Dermis lymphatic vessel endothelial cell (primary cell): ENCODE measurements around the gene OR6C68. TPM values are rescaled to one million over a fixed set of nuclear protein-coding genes. Genes with fewer than 3 reads are reported as not detected.

ENCODE experiments used
- total RNA-seq: library from RNA; depleted of rRNA; stranded (reverse); fragments of >200 nt; gene quantifications from 2 replicates; pipeline ENCODE4 v1.2.1, GENCODE V29; 2014

OR6C68 gene
- not detected in 2 replicates for total RNA-seq

DNA sequence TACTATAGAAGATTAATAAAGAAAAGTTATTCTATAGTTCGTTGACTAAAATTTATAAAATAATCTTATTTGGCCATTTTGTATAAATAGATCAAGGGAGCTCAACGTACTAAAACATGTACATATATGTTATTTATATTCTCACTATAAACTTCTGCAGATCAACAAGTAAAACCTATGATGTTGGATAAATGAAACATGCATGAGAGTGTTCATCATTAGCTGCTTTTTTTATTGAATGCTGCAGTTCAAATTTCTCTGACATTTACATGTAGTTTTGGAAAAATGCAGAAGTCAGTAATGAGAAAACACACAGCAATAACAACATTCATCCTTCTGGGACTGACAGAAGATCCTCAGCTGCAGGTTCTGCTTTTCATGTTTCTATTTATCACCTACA lies at the start of gene OR6C68:
TSS of gene OR6C68 (plus strand) at position 301 of the 400 bp plus-strand sequence. CDS start at position 301, 0 bp downstream.

DNA sequence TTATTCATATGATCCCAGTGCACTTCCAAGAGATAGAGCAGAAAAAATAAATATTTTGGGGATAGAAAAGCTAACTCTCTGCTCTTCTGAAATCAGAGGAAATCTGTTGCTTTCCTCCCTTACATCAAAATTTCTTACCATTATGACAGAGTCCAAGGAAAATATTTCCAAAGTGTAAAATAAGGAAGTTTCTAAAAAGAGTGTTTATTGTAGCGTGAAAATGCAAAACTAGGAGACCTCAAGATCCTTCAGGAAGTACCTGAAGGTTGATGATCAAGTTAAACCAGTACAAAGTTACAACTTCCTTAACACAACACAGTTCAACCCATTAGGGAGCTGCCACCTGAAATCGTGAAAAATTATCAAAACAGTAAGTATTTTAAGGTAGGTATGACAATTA lies 48.4 kb upstream of the OR6C68 start, which contains the start of gene OR6C2:
TSS of gene OR6C2 (plus strand) at position 301 of the 400 bp plus-strand sequence. CDS start 8,138 bp downstream, outside the sequence.

DNA sequence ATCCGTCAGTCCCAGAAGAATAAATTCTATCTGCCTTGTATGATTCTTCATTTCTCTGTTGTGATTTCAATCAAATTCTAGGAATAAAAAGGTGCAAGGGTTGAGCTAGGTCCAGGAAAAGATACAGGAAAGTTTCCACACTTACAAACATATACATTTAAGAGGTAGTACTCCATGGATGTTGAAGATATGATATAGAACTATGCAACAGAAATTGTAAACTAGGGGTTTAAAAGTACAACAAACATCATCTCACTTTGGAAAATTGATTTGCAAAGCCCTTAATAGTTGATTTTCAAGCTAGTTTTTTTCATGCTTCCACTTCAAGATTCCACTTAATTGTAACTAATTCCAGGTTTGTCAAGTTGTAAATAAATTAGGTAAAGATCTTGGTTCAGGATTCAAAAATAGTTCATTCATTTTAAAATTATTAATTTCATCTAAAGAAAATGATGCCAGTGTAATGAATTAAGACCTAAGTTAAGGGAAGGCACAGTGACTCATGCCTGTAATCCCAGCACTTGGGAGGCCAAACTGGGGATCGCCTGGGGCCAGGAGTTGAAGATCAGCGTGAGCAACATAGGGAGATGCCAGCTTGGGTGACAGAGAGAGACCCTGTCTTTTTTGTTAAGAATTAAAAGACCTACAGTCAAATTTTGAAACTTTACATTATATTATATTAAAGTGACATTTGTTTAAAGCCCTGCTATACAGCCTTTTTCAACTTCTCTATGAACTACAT lies 21.9 kb upstream of the OR6C68 start, which contains the start of gene OR6C70:
TSS of gene OR6C70 (minus strand) at position 51 of the 742 bp plus-strand sequence. CDS start at position 51, 0 bp downstream.

Other genes starting within 250 kb of the OR6C68 start
- not detected in 2 replicates for gene OR6C74, start 247.8 kb upstream of the OR6C68 start, total RNA-seq
- not detected in 2 replicates for gene OR6C6, start 195.8 kb upstream of the OR6C68 start, total RNA-seq
- not detected in 2 replicates for gene OR6C1, start 178.0 kb upstream of the OR6C68 start, total RNA-seq
- gene OR6C3, start 161.6 kb upstream of the OR6C68 start, total RNA-seq = not detected in 2 replicates
- not detected in 2 replicates for gene OR6C75, start 129.4 kb upstream of the OR6C68 start, total RNA-seq
- gene OR6C65, start 91.8 kb upstream of the OR6C68 start, total RNA-seq = not detected in 2 replicates
- not detected in 2 replicates for gene OR6C76, start 66.1 kb upstream of the OR6C68 start, total RNA-seq
- not detected in 2 replicates for gene OR6C2, start 48.3 kb upstream of the OR6C68 start, total RNA-seq
- not detected in 2 replicates for gene OR6C70, start 22.2 kb upstream of the OR6C68 start, total RNA-seq
- gene OR6C4, start 57.2 kb downstream of the OR6C68 start, total RNA-seq = not detected in 2 replicates
- gene OR2AP1, start 80.1 kb downstream of the OR6C68 start, total RNA-seq = not detected in 2 replicates
- gene OR10P1, start 144.5 kb downstream of the OR6C68 start, total RNA-seq = not detected in 2 replicates
- 0.22 TPM in 1 of 2 replicates, not detected in the other for gene ITGA7, start 215.5 kb downstream of the OR6C68 start, total RNA-seq
- 54.9 and 58.2 TPM in 2 replicates for gene BLOC1S1, start 223.7 kb downstream of the OR6C68 start, total RNA-seq
- 0.65 and 0.95 TPM in 2 replicates for gene RDH5, start 228.0 kb downstream of the OR6C68 start, total RNA-seq
- 1,376 and 1,784 TPM in 2 replicates for gene CD63, start 236.6 kb downstream of the OR6C68 start, total RNA-seq